DOHH2 (cell line): ENCODE data around the gene FRK.
"Not testable (repeated sequence)": the region's sequence is repeated elsewhere in the genome, so short reads cannot be mapped to it uniquely, and the experiment has no call there.

Experiments used
- H3F3A ChIP-seq: fragments of 200-600 bp; sonication (generic), shearing (Covaris generic); 2 replicates; pipeline ENCODE4 v1.6.0; 2016; ENCODE audit warnings: antibody characterized with exemption, mild to moderate bottlenecking; ENCODE audit not compliant: control insufficient read depth, insufficient read depth
- H3K27ac ChIP-seq: fragments of 200-600 bp; sonication (generic); 2 replicates; pipeline ENCODE4 v1.5.1; 2014; ENCODE audit warnings: low read depth, mild to moderate bottlenecking, low read length, moderate library complexity
- H3K27me3 ChIP-seq: fragments of 200-600 bp; sonication (generic); 2 replicates; pipeline ENCODE4 v1.6.1; 2014; ENCODE audit warnings: mild to moderate bottlenecking, low read length, mixed read lengths; ENCODE audit not compliant: control insufficient read depth
- H3K36me3 ChIP-seq: fragments of 200-600 bp; sonication (generic); 2 replicates; pipeline ENCODE4 v1.6.1; 2014; ENCODE audit warnings: mild to moderate bottlenecking, low read length, moderate library complexity, mixed read lengths; ENCODE audit not compliant: control insufficient read depth
- H3K4me1 ChIP-seq: fragments of 200-600 bp; sonication (generic); 2 replicates; pipeline ENCODE4 v1.6.1; 2014; ENCODE audit warnings: mild to moderate bottlenecking, low read length, mixed read lengths; ENCODE audit not compliant: control insufficient read depth
- H3K4me2 ChIP-seq: fragments of 200-600 bp; sonication (generic); 2 replicates; pipeline ENCODE4 v1.6.0; 2014; ENCODE audit warnings: mild to moderate bottlenecking, low read length, moderate library complexity
- H3K4me3 ChIP-seq: fragments of 200-600 bp; sonication (generic); 2 replicates; pipeline ENCODE4 v1.5.1; 2014; ENCODE audit warnings: mild to moderate bottlenecking, low read length, mixed read lengths
- H3K79me2 ChIP-seq: fragments of 200-600 bp; sonication (generic); 2 replicates; pipeline ENCODE4 v1.6.1; 2014; ENCODE audit warnings: mild to moderate bottlenecking, low read length, mixed read lengths; ENCODE audit not compliant: control insufficient read depth
- H3K9me2 ChIP-seq: fragments of 200-600 bp; sonication (generic); replicated peaks from 2 replicates; pipeline ENCODE4 v1.6.1; 2014; ENCODE audit warnings: mild to moderate bottlenecking, low read length, mixed read lengths; ENCODE audit not compliant: control insufficient read depth
- H3K9me3 ChIP-seq: fragments of 200-600 bp; sonication (generic); 2 replicates; pipeline ENCODE4 v1.6.1; 2014; ENCODE audit warnings: antibody characterized with exemption, low read length, mixed read lengths; ENCODE audit not compliant: control insufficient read depth, insufficient read depth
- H4K20me1 ChIP-seq: fragments of 200-600 bp; sonication (generic); 2 replicates; pipeline ENCODE4 v1.6.0; 2014; ENCODE audit warnings: low read depth, mild to moderate bottlenecking, antibody characterized with exemption, low read length, moderate library complexity; ENCODE audit not compliant: control insufficient read depth, insufficient read depth
- CTCF ChIP-seq: fragments of 200-600 bp; sonication (generic); IDR thresholded peaks from one replicate; pipeline ENCODE4 v1.5.1; 2014; ENCODE audit warnings: antibody characterized with exemption, mild to moderate bottlenecking, low read depth, low read length; ENCODE audit not compliant: poor library complexity, severe bottlenecking
- EZH2phosphoT487 ChIP-seq: fragments of 200-600 bp; sonication (generic); IDR thresholded peaks from 2 replicates; pipeline ENCODE4 v1.6.1; 2017; ENCODE audit warnings: borderline replicate concordance, mild to moderate bottlenecking, antibody characterized with exemption, low read length, moderate library complexity, mixed read lengths

The FRK gene

GRCh38 chr6:116049321-116049720, 11.4 kb downstream of the FRK start:
- TF ChIP-seq EZH2phosphoT487 (no peak), CTCF (no peak)
- Histone ChIP-seq H3K9me3 (no peaks in the 10 kb centered on the region), H3K4me3 (no peak overlapping the region), H3K4me1 (peaks cover 9% of the 10 kb centered on the region), H3K27me3 (no peaks in the 10 kb centered on the region), H3K4me2 (no peak overlapping the region), H4K20me1 (no peaks in the 10 kb centered on the region), H3K27ac (no peak overlapping the region), H3K9me2 (no peaks in the 10 kb centered on the region), H3K36me3 (no peaks in the 10 kb centered on the region), H3K79me2 (no peaks in the 10 kb centered on the region), H3F3A (no peaks in the 10 kb centered on the region)

- no peaks in the 10 kb centered on the region for H3K9me3 ChIP-seq
- H3K9me2 ChIP-seq = no peaks in the 10 kb centered on the region
- H3F3A ChIP-seq = no peaks in the 10 kb centered on the region
- no peak for TF ChIP-seq EZH2phosphoT487
- no peaks in the 10 kb centered on the region for H3K36me3 ChIP-seq
- peaks cover 9% of the 10 kb centered on the region for H3K4me1 ChIP-seq
- H3K27me3 ChIP-seq = no peaks in the 10 kb centered on the region
- no peaks in the 10 kb centered on the region for H4K20me1 ChIP-seq
- H3K79me2 ChIP-seq = no peaks in the 10 kb centered on the region
- H3K27ac ChIP-seq = no peak overlapping the region
- H3K4me3 ChIP-seq = no peak overlapping the region
- no peak overlapping the region for H3K4me2 ChIP-seq
These were observed 13.3 kb downstream of the FRK start for GRCh38 chr6:116047173-116047933.

- H3K9me2 ChIP-seq = no peaks in the 10 kb centered on the region
- no peaks in the 10 kb centered on the region for H3K36me3 ChIP-seq
- TF ChIP-seq EZH2phosphoT487 (no peak), CTCF (no peak)
- H3K27ac ChIP-seq = no peak overlapping the region
- no peaks in the 10 kb centered on the region for H3K9me3 ChIP-seq
- H3F3A ChIP-seq = no peaks in the 10 kb centered on the region
- H3K27me3 ChIP-seq = no peaks in the 10 kb centered on the region
- no peak overlapping the region for H3K4me2 ChIP-seq
- H3K4me1 ChIP-seq = peaks cover 9% of the 10 kb centered on the region
- no peak overlapping the region for H3K4me3 ChIP-seq
- no peaks in the 10 kb centered on the region for H3K79me2 ChIP-seq
- no peaks in the 10 kb centered on the region for H4K20me1 ChIP-seq
These were observed 14.0 kb downstream of the FRK start for GRCh38 chr6:116046737-116047136.

- H3K36me3 ChIP-seq, H3K9me2 ChIP-seq, H4K20me1 ChIP-seq, H3K9me3 ChIP-seq, H3K27me3 ChIP-seq, H3K4me3 ChIP-seq, H3K4me2 ChIP-seq, H3K4me1 ChIP-seq, H3K79me2 ChIP-seq, H3K27ac ChIP-seq, H3F3A ChIP-seq: not testable (repeated sequence)
These were observed 14.4 kb downstream of the FRK start for GRCh38 chr6:116046272-116046671.
